ENCODE results near the gene NCKAP5. TPM values are rescaled to one million over a fixed set of nuclear protein-coding genes. Genes with fewer than 3 reads are reported as not detected.

The NCKAP5 gene
- total RNA-seq, 1 experiment from 2014 or later: 3.2 TPM

DNA sequence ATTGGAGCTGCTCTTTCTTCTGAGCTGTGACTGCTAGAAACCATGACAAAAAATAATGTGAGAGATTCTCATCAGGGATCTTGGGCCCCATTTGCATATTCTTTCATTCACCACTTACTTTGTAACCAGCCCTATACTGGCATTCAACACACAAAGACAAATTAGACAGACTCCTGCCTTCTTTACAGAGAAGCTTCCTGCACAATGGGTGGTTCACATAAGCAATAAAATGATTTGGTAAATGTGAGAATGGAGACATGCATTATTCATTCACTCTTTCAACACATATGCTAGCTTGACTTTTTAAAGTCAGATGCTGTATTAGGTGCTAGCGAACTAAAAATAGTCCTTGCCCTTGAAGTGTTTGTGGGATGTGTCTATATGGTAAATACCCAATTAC lies 174.4 kb downstream of the NCKAP5 start:
- Histone ChIP-seq H3K9ac (ENCODE audit: low read length) (no peak overlapping the region), H3K4me2 (ENCODE audit: low read length) (no peak overlapping the region), H3K4me3 (ENCODE audit: low read length) (no peak overlapping the region), H4K20me1 (ENCODE audit: low read length) (no peaks in the 10 kb centered on the region), H3K9me2 (replicated peaks; ENCODE audit: low read length) (no peaks in the 10 kb centered on the region), H3K79me2 (ENCODE audit: low read length) (no peaks in the 10 kb centered on the region), H3K9me3 (ENCODE audit: low read length) (no peaks in the 10 kb centered on the region), H3K27me3 (ENCODE audit: low read length) (no peaks in the 10 kb centered on the region), H2AFZ (ENCODE audit: low read length) (no peak overlapping the region), H3K4me1 (ENCODE audit: insufficient read depth, low read length) (peaks cover 5% of the 10 kb centered on the region; the same call in 1 of the 2 replicates), H3K27ac (ENCODE audit: low read length) (no peak overlapping the region), H3F3A (ENCODE audit: low read length, unreplicated experiment) (no peaks in the 10 kb centered on the region), H3K36me3 (ENCODE audit: low read depth, low read length) (no peaks in the 10 kb centered on the region)
- intact Hi-C loops (cut with micrococcal nuclease): no loop called here
- ChIA-PET CTCF (no interaction called here), POLR2A (ENCODE audit: unreplicated experiment) (no interaction called here)
- TF ChIP-seq EZH2phosphoT487 (IDR thresholded peaks at IDR 0.05; ENCODE audit: borderline replicate concordance, low read length) (no peak), EZH2 (IDR thresholded peaks at IDR 0.05; ENCODE audit: low read length, unreplicated experiment) (no peak)
- TF ChIP-seq, protein P1, sequence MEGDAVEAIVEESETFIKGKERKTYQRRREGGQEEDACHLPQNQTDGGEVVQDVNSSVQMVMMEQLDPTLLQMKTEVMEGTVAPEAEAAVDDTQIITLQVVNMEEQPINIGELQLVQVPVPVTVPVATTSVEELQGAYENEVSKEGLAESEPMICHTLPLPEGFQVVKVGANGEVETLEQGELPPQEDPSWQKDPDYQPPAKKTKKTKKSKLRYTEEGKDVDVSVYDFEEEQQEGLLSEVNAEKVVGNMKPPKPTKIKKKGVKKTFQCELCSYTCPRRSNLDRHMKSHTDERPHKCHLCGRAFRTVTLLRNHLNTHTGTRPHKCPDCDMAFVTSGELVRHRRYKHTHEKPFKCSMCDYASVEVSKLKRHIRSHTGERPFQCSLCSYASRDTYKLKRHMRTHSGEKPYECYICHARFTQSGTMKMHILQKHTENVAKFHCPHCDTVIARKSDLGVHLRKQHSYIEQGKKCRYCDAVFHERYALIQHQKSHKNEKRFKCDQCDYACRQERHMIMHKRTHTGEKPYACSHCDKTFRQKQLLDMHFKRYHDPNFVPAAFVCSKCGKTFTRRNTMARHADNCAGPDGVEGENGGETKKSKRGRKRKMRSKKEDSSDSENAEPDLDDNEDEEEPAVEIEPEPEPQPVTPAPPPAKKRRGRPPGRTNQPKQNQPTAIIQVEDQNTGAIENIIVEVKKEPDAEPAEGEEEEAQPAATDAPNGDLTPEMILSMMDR (conservative IDR thresholded peaks at IDR 0.05; ENCODE audit: low read depth, low read length): no peak
- no TSS peak for BruUV-seq (replicated peaks)
- ATAC-seq: no peak
- DNase-seq: no peak

- POLR2A ChIA-PET (ENCODE audit: unreplicated experiment): no interaction called here
- no TSS peak for BruUV-seq (replicated peaks)
- H2AFZ ChIP-seq (ENCODE audit: low read length): no peak overlapping the region
- H3K4me1 ChIP-seq (ENCODE audit: insufficient read depth, low read length): peaks cover 5% of the 10 kb centered on the region; the same call in 1 of the 2 replicates
- no peaks in the 10 kb centered on the region for H3K27me3 ChIP-seq (ENCODE audit: low read length)
- TF ChIP-seq, protein P1 (conservative IDR thresholded peaks at IDR 0.05; ENCODE audit: low read depth, low read length): no peak
- no peaks in the 10 kb centered on the region for H3K36me3 ChIP-seq (ENCODE audit: low read depth, low read length)
- no peaks in the 10 kb centered on the region for H3K9me3 ChIP-seq (ENCODE audit: low read length)
- no peaks in the 10 kb centered on the region for H3K79me2 ChIP-seq (ENCODE audit: low read length)
- H3K4me3 ChIP-seq (ENCODE audit: low read length): no peak overlapping the region
- H3F3A ChIP-seq (ENCODE audit: low read length, unreplicated experiment): no peaks in the 10 kb centered on the region
- H3K27ac ChIP-seq (ENCODE audit: low read length): no peak overlapping the region
- intact Hi-C loops (cut with micrococcal nuclease): no loop called here
- no peaks in the 10 kb centered on the region for H4K20me1 ChIP-seq (ENCODE audit: low read length)
- CTCF ChIA-PET: no interaction called here
- peak; percentile 58 for DNase-seq
- peak; percentile 67 for ATAC-seq
- no peaks in the 10 kb centered on the region for H3K9me2 ChIP-seq (replicated peaks; ENCODE audit: low read length)
- H3K4me2 ChIP-seq (ENCODE audit: low read length): 0 out of 2 replicates have a peak overlapping the region, but pooled peaks have one; percentile 7
- no peak overlapping the region for H3K9ac ChIP-seq (ENCODE audit: low read length)
These were observed 178.1 kb downstream of the NCKAP5 start for GRCh38 chr2:133390156-133390555.

GRCh38 chr2:133389569-133389968 lies 178.7 kb downstream of the NCKAP5 start:
- ChIA-PET POLR2A (ENCODE audit: unreplicated experiment) (no interaction called here), CTCF (no interaction called here)
- Histone ChIP-seq H3K4me3 (ENCODE audit: low read length) (no peak overlapping the region), H3K4me1 (ENCODE audit: insufficient read depth, low read length) (peaks cover 5% of the 10 kb centered on the region; the same call in 1 of the 2 replicates), H3K36me3 (ENCODE audit: low read depth, low read length) (no peaks in the 10 kb centered on the region), H3K9me3 (ENCODE audit: low read length) (no peaks in the 10 kb centered on the region), H3K27me3 (ENCODE audit: low read length) (no peaks in the 10 kb centered on the region), H3K9me2 (replicated peaks; ENCODE audit: low read length) (no peaks in the 10 kb centered on the region), H3K4me2 (ENCODE audit: low read length) (no peak overlapping the region), H4K20me1 (ENCODE audit: low read length) (no peaks in the 10 kb centered on the region), H3K27ac (ENCODE audit: low read length) (no peak overlapping the region), H2AFZ (ENCODE audit: low read length) (no peak overlapping the region), H3K79me2 (ENCODE audit: low read length) (no peaks in the 10 kb centered on the region), H3F3A (ENCODE audit: low read length, unreplicated experiment) (no peaks in the 10 kb centered on the region), H3K9ac (ENCODE audit: low read length) (no peak overlapping the region)
- no peak for TF ChIP-seq EZH2phosphoT487 (IDR thresholded peaks at IDR 0.05; ENCODE audit: borderline replicate concordance, low read length)
- TF ChIP-seq, protein P1 (conservative IDR thresholded peaks at IDR 0.05; ENCODE audit: low read depth, low read length): no peak
- TF ChIP-seq EZH2 (IDR thresholded peaks at IDR 0.05; ENCODE audit: low read length, unreplicated experiment): no peak
- ATAC-seq (no peak), DNase-seq (no peak)
- intact Hi-C loops (cut with micrococcal nuclease): no loop called here
- no TSS peak for BruUV-seq (replicated peaks)

Measured in PC-3 (cell line).